Thoracic aorta (tissue), 2 donors: ENCODE results near the gene CHST8. TPM values are rescaled to one million over a fixed set of nuclear protein-coding genes. Genes with fewer than 3 reads are reported as not detected.

Experiments used
- ATAC-seq: fragments of 150-250 bp; one replicate; pipeline ENCODE4 v1.8.0; 2017; ENCODE audit warnings: low read depth; ENCODE audit not compliant: insufficient number of reproducible peaks, low FRiP score
- DNase-seq: peaks from one replicate; pipeline ENCODE4 v3.0.0-alpha.2; 2020; ENCODE audit warnings: low spot score
- H3K27ac ChIP-seq, 2 donors: fragments of 200-600 bp; sonication (generic); 1 replicate in 1 of 2; 2 replicates in 1 of 2; pipeline ENCODE4 v1.5.1; 2016; ENCODE audit warnings: mild to moderate bottlenecking in 2 of 2, moderate library complexity in 2 of 2
- H3K27me3 ChIP-seq: fragments of 200-600 bp; sonication (generic); replicated peaks from 2 replicates; pipeline ENCODE4 v1.6.0; 2016; ENCODE audit warnings: mild to moderate bottlenecking; ENCODE audit not compliant: insufficient read depth
- H3K36me3 ChIP-seq: fragments of 200-600 bp; sonication (generic); one replicate; pipeline ENCODE4 v1.5.1; 2016
- H3K4me1 ChIP-seq, 2 donors: fragments of 200-600 bp; sonication (generic); 1 replicate in 1 of 2; 2 replicates in 1 of 2; pipeline versions ENCODE4 v1.5.1 to v1.6.0; 2016; ENCODE audit warnings: low read depth in 2 of 2, mild to moderate bottlenecking in 1 of 2; ENCODE audit not compliant: control insufficient read depth in 1 of 2
- H3K4me3 ChIP-seq: fragments of 200-600 bp; sonication (generic); 2 replicates; pipeline ENCODE4 v1.5.1; 2016; ENCODE audit warnings: mild to moderate bottlenecking
- H3K9me3 ChIP-seq: fragments of 200-600 bp; sonication (generic); 2 replicates; pipeline ENCODE4 v1.5.1; 2016
- CTCF ChIP-seq: fragments of 200-600 bp; sonication (generic); IDR thresholded peaks from one replicate; pipeline ENCODE4 v1.5.1; 2019; ENCODE audit warnings: antibody characterized with exemption
- total RNA-seq, 2 donors: library from RNA; depleted of rRNA; stranded (reverse); fragments of >200 nt; gene quantifications; one replicate each; pipeline versions ENCODE4 v1.1.0 to v1.2.3, GENCODE V29; 2016

Gene CHST8
- total RNA-seq, 2 donors from 2014 or later = 0.28 TPM; not detected in 1

- H3K4me1 ChIP-seq = no peaks in the 10 kb centered on the region
- DNase-seq (no peak), ATAC-seq (no peak)
- no peaks in the 10 kb centered on the region for H3K36me3 ChIP-seq
- H3K27me3 ChIP-seq = no peaks in the 10 kb centered on the region
- TF ChIP-seq CTCF = no peak
- H3K9me3 ChIP-seq = no peaks in the 10 kb centered on the region
- H3K27ac ChIP-seq = no peak overlapping the region
- H3K4me3 ChIP-seq = no peak overlapping the region
These were observed 12.4 kb upstream of the CHST8 start for GRCh38 chr19:33609353-33609752.

- Histone ChIP-seq H3K4me1 (no peaks in the 10 kb centered on the region), H3K36me3 (no peaks in the 10 kb centered on the region), H3K4me3 (no peak overlapping the region), H3K27ac (no peak overlapping the region), H3K27me3 (no peaks in the 10 kb centered on the region), H3K9me3 (no peaks in the 10 kb centered on the region)
- TF ChIP-seq CTCF = no peak
- DNase-seq (no peak), ATAC-seq (no peak)
These were observed 11.2 kb upstream of the CHST8 start for GRCh38 chr19:33610588-33610987.

DNA sequence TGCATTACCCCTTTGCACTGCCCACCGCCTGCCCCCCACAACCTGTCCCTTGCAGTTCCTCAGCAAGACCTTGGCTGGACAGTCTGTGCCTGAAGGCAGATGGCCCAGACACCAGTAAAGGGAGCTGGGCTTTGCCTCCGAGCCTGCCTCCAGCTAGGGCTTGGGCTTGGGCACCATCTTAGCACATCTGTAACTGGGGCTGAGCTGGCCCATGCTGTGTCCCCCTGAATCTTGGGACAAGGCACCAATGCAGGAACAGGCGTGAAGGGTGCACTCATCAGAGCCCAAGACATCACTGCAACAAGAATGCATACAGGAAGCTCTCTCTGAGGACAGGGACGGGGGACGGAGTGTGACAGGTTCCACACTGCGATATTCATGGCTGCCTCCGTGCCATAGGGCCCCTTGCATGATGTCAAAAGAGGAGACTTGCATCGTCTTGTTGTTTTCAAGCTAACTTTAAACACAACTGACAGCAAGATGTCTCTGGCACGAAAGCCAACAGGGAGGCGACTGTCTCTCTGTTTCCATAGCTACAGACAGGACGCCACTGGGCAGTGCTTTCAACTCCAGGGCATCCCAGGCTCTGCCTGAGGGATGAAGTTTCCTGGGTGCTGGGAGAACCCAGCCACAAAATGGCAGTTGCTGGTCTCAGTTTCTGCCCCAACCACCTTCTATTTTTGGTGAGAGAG is 8.7 kb upstream of the CHST8 start:
- DNase-seq (no peak), ATAC-seq (no peak)
- no peaks in the 10 kb centered on the region for H3K36me3 ChIP-seq
- no peak overlapping the region for H3K4me3 ChIP-seq
- H3K27me3 ChIP-seq = no peaks in the 10 kb centered on the region
- no peaks in the 10 kb centered on the region for H3K4me1 ChIP-seq
- TF ChIP-seq CTCF = no peak
- no peaks in the 10 kb centered on the region for H3K9me3 ChIP-seq
- H3K27ac ChIP-seq = no peak overlapping the region

GRCh38 chr19:33613620-33614000 is 8.1 kb upstream of the CHST8 start:
- Histone ChIP-seq H3K4me3 (no peak overlapping the region), H3K27ac (no peak overlapping the region), H3K4me1 (no peaks in the 10 kb centered on the region), H3K9me3 (no peaks in the 10 kb centered on the region), H3K36me3 (no peaks in the 10 kb centered on the region), H3K27me3 (no peaks in the 10 kb centered on the region)
- ATAC-seq = no peak
- DNase-seq = no peak
- TF ChIP-seq CTCF = no peak

DNA sequence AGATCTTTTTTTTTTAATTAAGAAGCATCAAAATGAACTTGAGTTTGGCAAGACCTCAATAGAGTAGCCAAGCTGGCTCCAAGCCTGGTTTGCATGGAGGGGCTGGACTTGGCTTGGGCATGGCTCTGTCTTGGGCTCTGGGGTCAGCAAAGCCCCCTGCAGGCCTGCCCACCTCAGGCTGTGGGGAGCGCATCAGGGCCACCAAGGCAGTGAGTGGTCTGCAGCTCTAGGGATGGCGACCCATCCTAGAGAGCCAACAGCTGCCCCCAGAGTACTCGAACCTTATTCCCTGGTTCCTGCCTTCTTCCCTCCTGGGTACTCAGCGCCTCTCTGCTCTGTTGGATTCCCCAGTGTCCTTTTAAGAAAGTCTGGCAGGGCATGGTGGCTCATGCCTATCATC is 5.4 kb upstream of the CHST8 start:
- no peak for ATAC-seq
- no peak for TF ChIP-seq CTCF
- Histone ChIP-seq H3K9me3 (no peaks in the 10 kb centered on the region), H3K27ac (no peak overlapping the region), H3K4me3 (no peak overlapping the region), H3K36me3 (no peaks in the 10 kb centered on the region), H3K4me1 (no peaks in the 10 kb centered on the region), H3K27me3 (no peaks in the 10 kb centered on the region)
- DNase-seq = no peak
